Lower leg skin (tissue), 4 donors: ENCODE measurements around the gene SLC12A2. TPM values are rescaled to one million over a fixed set of nuclear protein-coding genes. Genes with fewer than 3 reads are reported as not detected.

Experiments used
- DNase-seq, 2 donors: peaks; one replicate each; pipeline ENCODE4 v3.0.0-alpha.2; 2019; ENCODE audit warnings: low spot score in 2 of 2
- H3K4me3 ChIP-seq: fragments of 200-600 bp; sonication (generic); 2 replicates; pipeline ENCODE4 v1.5.1; 2017; ENCODE audit warnings: mild to moderate bottlenecking, low read depth; ENCODE audit not compliant: poor library complexity, severe bottlenecking
- CTCF ChIP-seq, 3 donors: fragments of 450-650 bp; IDR thresholded peaks; one replicate each; pipeline ENCODE4 v1.5.1; 2016; ENCODE audit warnings: antibody characterized with exemption in 3 of 3, mild to moderate bottlenecking in 3 of 3, moderate library complexity in 2 of 3
- POLR2A ChIP-seq, 2 donors: fragments of 450-650 bp; IDR thresholded peaks; one replicate each; pipeline ENCODE4 v1.6.1; 2016 to 2017; ENCODE audit warnings: antibody characterized with exemption in 2 of 2, mild to moderate bottlenecking in 1 of 2, moderate library complexity in 1 of 2
- WGBS, 2 donors: methylation state at CpG; one replicate each; pipeline ENCODE4 v1.1.5; 2018; 5-methylcytosine and 5-hydroxymethylcytosine counted together
- intact Hi-C: fragments of 100-400 bp; cut with DNase I; formaldehyde crosslinking; loops from one replicate; pipeline ENCODE4 v1.15.0; 2023; ENCODE audit warnings: low total_unique reads
- total RNA-seq, 4 donors: library from RNA; depleted of rRNA; stranded (reverse); fragments of >200 nt; gene quantifications; one replicate each; pipeline ENCODE4 v1.1.0, GENCODE V29; 2016

Gene SLC12A2
- total RNA-seq, 4 donors from 2014 or later, result 61.2 to 267 (median 172) TPM

- intact Hi-C loops, result loop anchor here (10.0 kb wide), 1 partner anchor 438 kb away; no protein-coding TSS in a partner anchor
- no peak for DNase-seq
- TF ChIP-seq POLR2A (IDR thresholded peaks at IDR 0.05), result no peak
- no peak for TF ChIP-seq CTCF (IDR thresholded peaks at IDR 0.05)
- 58 to 61% methylated on average over 4 of the region's 4 CpGs for WGBS, 2 donors
- H3K4me3 ChIP-seq, result no peak overlapping the region
Observed at GRCh38 chr5:128202320-128202719, 118.8 kb downstream of the SLC12A2 start.

DNA sequence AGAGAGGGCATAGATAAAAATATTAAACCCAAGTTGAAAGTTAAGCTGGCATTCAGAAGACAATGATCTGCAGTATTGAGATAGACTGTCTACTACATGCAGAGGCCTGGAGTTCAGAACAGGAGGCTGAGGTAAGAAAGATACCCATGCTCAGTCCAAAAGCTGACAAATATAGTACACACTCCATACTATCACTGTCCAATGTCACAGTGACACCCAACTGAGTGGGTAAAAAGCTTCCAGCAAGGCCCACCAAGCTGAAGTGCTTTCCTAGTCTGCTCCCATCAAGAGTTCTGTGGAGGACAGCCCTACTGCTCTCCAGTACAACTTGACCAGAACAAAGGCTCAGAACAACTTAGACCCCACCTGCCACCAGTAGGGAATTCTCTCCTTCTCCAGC is 124.9 kb downstream of the SLC12A2 start:
- no peak for DNase-seq
- intact Hi-C loops, result loop anchor here (10.0 kb wide), 1 partner anchor 444 kb away; no protein-coding TSS in a partner anchor
- TF ChIP-seq POLR2A (IDR thresholded peaks at IDR 0.05), result no peak
- no peak overlapping the region for H3K4me3 ChIP-seq

DNA sequence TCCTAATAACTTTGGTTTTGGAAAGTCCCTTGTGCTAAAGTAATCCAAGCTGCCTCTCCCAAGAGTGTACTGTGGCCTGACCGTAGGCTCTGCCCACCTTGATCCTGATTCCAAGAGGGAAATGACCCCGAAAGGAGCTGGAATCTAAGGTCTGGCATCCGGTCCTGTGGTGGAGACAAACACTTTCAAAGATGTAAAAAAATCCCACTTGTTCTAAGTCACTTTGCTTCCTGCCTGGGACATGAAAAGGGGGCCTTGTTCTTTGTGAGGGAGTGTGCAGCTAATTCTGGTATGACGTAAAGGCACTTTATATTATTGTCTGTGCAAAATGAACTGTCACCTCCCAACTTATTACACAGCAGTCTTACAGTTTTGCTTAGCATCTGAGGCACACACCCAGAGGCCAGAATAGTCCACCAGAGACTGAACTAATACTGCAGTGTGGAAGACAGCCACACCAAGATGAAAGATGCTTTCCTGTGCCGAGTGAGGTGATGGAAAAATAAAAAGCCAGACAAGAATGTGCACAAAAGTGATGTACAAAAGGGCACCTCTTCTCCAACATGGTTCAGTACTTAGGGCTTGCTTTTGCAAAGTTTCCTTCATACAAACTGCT is 128.7 kb downstream of the SLC12A2 start:
- no peak for TF ChIP-seq CTCF (IDR thresholded peaks at IDR 0.05)
- no peak for TF ChIP-seq POLR2A (IDR thresholded peaks at IDR 0.05)
- no peak overlapping the region for H3K4me3 ChIP-seq
- 74% methylated on average over 5 of the region's 5 CpGs for WGBS, 2 donors
- DNase-seq, result no peak
- intact Hi-C loops, result loop anchor here (5.0 to 10.0 kb wide), 2 partner anchors 283 to 575 kb away; no protein-coding TSS in a partner anchor

DNA sequence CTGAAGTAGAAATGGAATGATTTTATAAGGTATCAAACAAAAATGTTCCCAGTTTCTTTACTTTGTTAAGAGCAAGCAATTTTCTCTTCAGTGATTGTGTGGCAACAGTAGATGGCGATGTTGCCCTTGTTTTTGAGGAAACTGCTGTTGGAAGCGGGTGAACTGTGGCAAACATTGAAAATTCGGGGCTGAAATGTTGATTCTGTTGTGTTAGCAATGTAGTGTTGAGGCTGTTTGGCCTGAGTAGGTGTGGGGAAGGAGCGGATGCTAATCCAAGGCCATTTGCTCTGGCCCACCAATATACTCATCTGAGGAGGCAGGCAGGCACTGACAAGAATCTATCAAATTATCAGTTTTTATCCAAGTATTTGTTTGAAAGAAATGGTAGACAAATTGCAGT is 129.8 kb downstream of the SLC12A2 start:
- intact Hi-C loops, result loop anchor here (5.0 to 10.0 kb wide), 2 partner anchors 281 to 574 kb away; no protein-coding TSS in a partner anchor
- H3K4me3 ChIP-seq, result no peak overlapping the region
- 7 to 11% methylated on average over 4 of the region's 4 CpGs for WGBS, 2 donors
- peak in 1 of 2 donors; percentile 31 for DNase-seq
- TF ChIP-seq POLR2A (IDR thresholded peaks at IDR 0.05), result no peak
- peak in 1 of 3 donors; percentile 41 for TF ChIP-seq CTCF (IDR thresholded peaks at IDR 0.05)

- no peak for TF ChIP-seq CTCF (IDR thresholded peaks at IDR 0.05)
- intact Hi-C loops, result loop anchor here (5.0 to 10.0 kb wide), 2 partner anchors 281 to 573 kb away; no protein-coding TSS in a partner anchor
- DNase-seq, result no peak
- 76 to 80% methylated on average over 5 of the region's 5 CpGs for WGBS, 2 donors
- no peak overlapping the region for H3K4me3 ChIP-seq
Observed at GRCh38 chr5:128213833-128214232, 130.3 kb downstream of the SLC12A2 start.

DNA sequence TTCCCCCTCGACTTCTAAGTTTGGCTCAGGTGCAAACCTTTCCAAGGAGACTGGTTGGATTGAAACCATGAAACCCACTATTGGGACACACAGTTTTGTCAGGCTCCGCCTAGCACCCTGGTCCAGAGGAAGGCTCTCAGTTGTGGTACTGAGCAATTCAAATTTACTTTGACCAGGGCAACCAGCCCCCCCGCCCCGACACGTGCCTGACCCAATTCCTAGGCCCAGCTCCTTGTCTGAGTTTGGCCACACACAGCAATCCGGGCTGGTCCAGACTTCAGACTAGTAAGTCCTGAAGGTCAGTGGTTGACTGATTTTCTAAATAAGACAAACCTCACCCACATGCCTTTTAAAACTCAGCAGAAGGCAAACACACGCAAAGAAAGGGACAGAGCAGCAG is 132.7 kb downstream of the SLC12A2 start:
- intact Hi-C loops, result loop anchor here (10.0 kb wide), 1 partner anchor 279 kb away; no protein-coding TSS in a partner anchor

More for the DNA sequence above, 132.7 kb downstream of the SLC12A2 start:
- no peak for DNase-seq
- TF ChIP-seq POLR2A (IDR thresholded peaks at IDR 0.05) (no peak), CTCF (IDR thresholded peaks at IDR 0.05) (no peak)
- WGBS, 2 donors, result 88 to 90% methylated on average over 7 of the region's 7 CpGs
- H3K4me3 ChIP-seq, result no peak overlapping the region
